IMR-90 (cell line): ENCODE data around the gene STX11. TPM values are rescaled to one million over a fixed set of nuclear protein-coding genes. Genes with fewer than 3 reads are reported as not detected.

Experiments
- ATAC-seq: fragments of 200-7000 bp; cut with Tn5 transposase; 2 replicates; pipeline ENCODE4 v1.9.1; 2020; ENCODE audit warnings: low read depth, mild to moderate bottlenecking, moderate library complexity
- BruUV-seq: library from RNA; stranded (reverse); fragments of 400-500 nt; replicated peaks from 2 replicates; lab custom pipeline; 2021; lab: Mats Ljungman, UMichigan
- CTCF ChIA-PET: fragments of 300-600 bp; formaldehyde crosslinking; extraction: SDS; loops from one replicate; lab custom pipeline; 2021; ENCODE audit warnings: antibody characterized with exemption; lab: Yijun Ruan, JAX
- POLR2A ChIA-PET: fragments of 300-600 bp; sonication (Branson Sonifier 250); formaldehyde crosslinking; loops from one replicate; lab custom pipeline; 2022; ENCODE audit warnings: antibody characterized with exemption; ENCODE audit not compliant: unreplicated experiment; lab: Charles Lee
- DNase-seq: peaks from one replicate; pipeline ENCODE4 v3.0.0; 2013
- H2AFZ ChIP-seq: replicated peaks from 2 replicates; pipeline ENCODE3; 2013; ENCODE audit warnings: low read length, mild to moderate bottlenecking; ENCODE audit not compliant: poor library complexity
- H2AK5ac ChIP-seq: 2 replicates; pipeline ENCODE4 v1.6.1; 2013; ENCODE audit warnings: low read depth, low read length, inconsistent platforms
- H2AK9ac ChIP-seq: replicated peaks from 2 replicates; pipeline ENCODE3; 2013; ENCODE audit warnings: mild to moderate bottlenecking, low read depth, low read length, moderate library complexity; ENCODE audit not compliant: poor library complexity
- H2BK120ac ChIP-seq: 2 replicates; pipeline ENCODE4 v1.6.1; 2013; ENCODE audit warnings: low read depth, low read length, inconsistent platforms
- H2BK15ac ChIP-seq: 3 replicates; pipeline ENCODE4 v1.6.1; 2013; ENCODE audit warnings: low read depth, low read length, inconsistent platforms
- H2BK20ac ChIP-seq: 2 replicates; pipeline ENCODE4 v1.6.1; 2013; ENCODE audit warnings: low read depth, mild to moderate bottlenecking, inconsistent platforms, low read length, moderate library complexity
- H2BK5ac ChIP-seq: 2 replicates; pipeline ENCODE4 v1.6.1; 2013; ENCODE audit warnings: mild to moderate bottlenecking, low read depth, low read length, inconsistent platforms; ENCODE audit not compliant: poor library complexity, severe bottlenecking
- H3K14ac ChIP-seq: replicated peaks from 2 replicates; pipeline ENCODE4 v1.6.1; 2013; ENCODE audit warnings: low read depth, low read length, inconsistent platforms
- H3K18ac ChIP-seq: 2 replicates; pipeline ENCODE4 v1.6.1; 2013; ENCODE audit warnings: low read depth, low read length, control low read depth
- H3K23ac ChIP-seq: 2 replicates; pipeline ENCODE4 v1.6.1; 2013; ENCODE audit warnings: low read depth, low read length, inconsistent platforms
- H3K27ac ChIP-seq: 2 replicates; pipeline ENCODE4 v1.5.1; 2013; ENCODE audit warnings: mild to moderate bottlenecking, control low read depth, low read length; ENCODE audit not compliant: insufficient read depth
- H3K27me3 ChIP-seq: 2 replicates; pipeline ENCODE4 v1.6.1; 2013; ENCODE audit warnings: low read length; ENCODE audit not compliant: control insufficient read depth, insufficient read depth
- H3K36me3 ChIP-seq: 2 replicates; pipeline ENCODE4 v1.6.1; 2013; ENCODE audit warnings: low read length, mixed read lengths; ENCODE audit not compliant: control insufficient read depth, insufficient read depth
- H3K4ac ChIP-seq: 2 replicates; pipeline ENCODE4 v1.6.1; 2013; ENCODE audit warnings: low read depth, low read length, inconsistent platforms
- H3K4me1 ChIP-seq: 2 replicates; pipeline ENCODE4 v1.6.1; 2013; ENCODE audit warnings: low read length, mixed read lengths; ENCODE audit not compliant: control insufficient read depth, insufficient read depth
- H3K4me2 ChIP-seq: 2 replicates; pipeline ENCODE4 v1.6.1; 2013; ENCODE audit warnings: low read depth, mild to moderate bottlenecking, control low read depth, low read length, moderate library complexity
- H3K4me3 ChIP-seq: 2 replicates; pipeline ENCODE4 v1.5.1; 2013; ENCODE audit warnings: low read depth, mild to moderate bottlenecking, control low read depth, low read length, moderate library complexity; ENCODE audit not compliant: insufficient read depth
- H3K56ac ChIP-seq: 2 replicates; pipeline ENCODE4 v1.6.1; 2013; ENCODE audit warnings: low read length, inconsistent platforms; ENCODE audit not compliant: insufficient read depth; ENCODE audit errors: extremely low read depth
- H3K79me1 ChIP-seq, 2 experiments: 2 replicates each; pipeline ENCODE4 v1.6.1; 2013; ENCODE audit warnings: low read length in 2 of 2, inconsistent platforms in 1 of 2, low read depth in 1 of 2
- H3K9ac ChIP-seq: 2 replicates; pipeline ENCODE4 v1.6.1; 2013; ENCODE audit warnings: low read depth, low read length, control low read depth
- H3K9me1 ChIP-seq: 2 replicates; pipeline ENCODE4 v1.6.1; 2013; ENCODE audit warnings: low read length, inconsistent platforms; ENCODE audit not compliant: insufficient read depth
- H3K9me3 ChIP-seq: 2 replicates; pipeline ENCODE4 v1.6.1; 2013; ENCODE audit warnings: low read length; ENCODE audit not compliant: control insufficient read depth, insufficient read depth
- H4K20me1 ChIP-seq: 2 replicates; pipeline ENCODE4 v1.6.1; 2013; ENCODE audit warnings: low read length, inconsistent platforms; ENCODE audit not compliant: insufficient read depth
- H4K5ac ChIP-seq: 2 replicates; pipeline ENCODE4 v1.6.1; 2013; ENCODE audit warnings: mild to moderate bottlenecking, low read depth, low read length, control low read depth
- H4K8ac ChIP-seq, 2 experiments: 2 replicates each; pipeline ENCODE4 v1.6.1; 2013; ENCODE audit warnings: low read depth in 2 of 2, low read length in 2 of 2, control low read depth in 1 of 2, inconsistent platforms in 1 of 2
- H4K91ac ChIP-seq: 2 replicates; pipeline ENCODE4 v1.6.1; 2013; ENCODE audit warnings: low read depth, low read length, inconsistent platforms; ENCODE audit not compliant: insufficient read depth
- BHLHE40 ChIP-seq: fragments of 150-350 bp; IDR thresholded peaks from 2 replicates; pipeline ENCODE4 v1.6.1; 2016; ENCODE audit warnings: mild to moderate bottlenecking, low read depth, low read length
- CEBPB ChIP-seq: IDR thresholded peaks from 2 replicates; pipeline ENCODE4 v1.6.1; 2012; ENCODE audit warnings: low read depth, low read length, improper control_type of control experiment
- CHD1 ChIP-seq: IDR thresholded peaks from 2 replicates; pipeline ENCODE4 v1.6.1; 2012; ENCODE audit warnings: low read depth, low read length, improper control_type of control experiment
- CTCF ChIP-seq: conservative IDR thresholded peaks from 2 replicates; pipeline ENCODE4 v1.5.1; 2012; ENCODE audit warnings: mild to moderate bottlenecking, low read depth, low read length, improper control_type of control experiment
- FOS ChIP-seq: fragments of 150-350 bp; IDR thresholded peaks from 2 replicates; pipeline ENCODE4 v1.6.1; 2016; ENCODE audit warnings: low read depth, low read length
- MAFK ChIP-seq: IDR thresholded peaks from 2 replicates; pipeline ENCODE4 v1.6.1; 2012; ENCODE audit warnings: low read depth, low read length, improper control_type of control experiment
- MAZ ChIP-seq: IDR thresholded peaks from 2 replicates; pipeline ENCODE4 v1.6.1; 2012; ENCODE audit warnings: low read depth, mild to moderate bottlenecking, low read length, improper control_type of control experiment, moderate library complexity, borderline replicate concordance
- MXI1 ChIP-seq: IDR thresholded peaks from 2 replicates; pipeline ENCODE4 v1.6.1; 2012; ENCODE audit warnings: low read depth, mild to moderate bottlenecking, low read length, moderate library complexity, borderline replicate concordance
- NFE2L2 ChIP-seq: fragments of 150-350 bp; IDR thresholded peaks from 2 replicates; pipeline ENCODE4 v1.6.1; 2016; ENCODE audit warnings: low read depth, mild to moderate bottlenecking, low read length
- RCOR1 ChIP-seq: IDR thresholded peaks from 2 replicates; pipeline ENCODE4 v1.6.1; 2012; ENCODE audit warnings: mild to moderate bottlenecking, low read length, improper control_type of control experiment; ENCODE audit not compliant: insufficient replicate concordance
- RFX5 ChIP-seq: IDR thresholded peaks from 2 replicates; pipeline ENCODE4 v1.8.0; 2012; ENCODE audit warnings: low read depth, mild to moderate bottlenecking, low read length, moderate library complexity
- SMC3 ChIP-seq: fragments of 150-350 bp; IDR thresholded peaks from 2 replicates; pipeline ENCODE4 v1.6.1; 2016; ENCODE audit warnings: low read depth, mild to moderate bottlenecking, antibody characterized with exemption, low read length, moderate library complexity
- WGBS, 2 experiments: methylation state at CpG; one replicate each; pipeline versions ENCODE4 v1.1.5 to v1.1.7; 2013; ENCODE audit warnings: missing lambda C conversion rate in 2 of 2; ENCODE audit not compliant: insufficient read length in 1 of 2; ENCODE audit errors: extremely low coverage in 2 of 2; 5-methylcytosine and 5-hydroxymethylcytosine counted together
- dilution Hi-C: fragments of 300-500 bp; cut with HindIII; formaldehyde crosslinking; loops from one replicate; pipeline ENCODE4 v1.14.3; 2018; ENCODE audit warnings: low sequenced_read_pairs; ENCODE audit not compliant: unreplicated experiment
- in situ Hi-C: fragments of 300-500 bp; cut with MboI; formaldehyde crosslinking; loops from 3 replicates; pipeline ENCODE4 v1.14.3; 2019; ENCODE audit warnings: low sequenced_read_pairs, inconsistent platforms, mixed read lengths
- intact Hi-C: fragments of 100-400 bp; cut with micrococcal nuclease; formaldehyde crosslinking; loops from 2 replicates; pipeline ENCODE4 v1.10.0; 2022
- polyA plus RNA-seq, 3 experiments: library from polyadenylated mRNA; depleted of rRNA; stranded (reverse); fragments of >200 nt; gene quantifications; 2 replicates each; pipeline ENCODE4 v1.2.3, GENCODE V29; 2012; ENCODE audit warnings: low replicate concordance in 1 of 3
- total RNA-seq: library from RNA; depleted of rRNA; stranded (reverse); fragments of >200 nt; gene quantifications from 2 replicates; pipeline ENCODE4 v1.2.3, GENCODE V29; 2012
- TF ChIP-seq, protein P1 (sequence below): fragments of 150-350 bp; IDR thresholded peaks from 2 replicates; pipeline ENCODE4 v1.6.1; 2016; ENCODE audit warnings: low read depth, mild to moderate bottlenecking, low read length, moderate library complexity, borderline replicate concordance

STX11 gene
- total and polyA plus RNA-seq, 2 of the 4 experiments (the other 2 are of a cell fraction), result 0.54 to 0.68 TPM

- ChIA-PET CTCF (no interaction called here), POLR2A (no interaction called here)
- WGBS, 2 experiments, result no CpG with 5 or more reads among the region's 2 CpGs
- Histone ChIP-seq H4K91ac (no peak overlapping the region), H3K36me3 (no peaks in the 10 kb centered on the region), H3K4me1 (0 out of 2 replicates have a peak, but pooled peaks cover 2% of the 10 kb centered on the region), H3K4ac (no peak overlapping the region), H3K9me1 (peaks cover 5% of the 10 kb centered on the region; the same call in 1 of the 2 replicates), H2BK5ac (no peak overlapping the region), H2AFZ (no peak overlapping the region), H2BK15ac (no peak overlapping the region), H3K56ac (no peak overlapping the region), H3K23ac (no peak overlapping the region), H3K27me3 (no peaks in the 10 kb centered on the region), H3K9ac (no peak overlapping the region), H2BK120ac (no peak overlapping the region), H2AK5ac (no peak overlapping the region), H3K4me3 (no peak overlapping the region), H3K18ac (no peak overlapping the region), H3K4me2 (no peak overlapping the region), H3K14ac (no peak overlapping the region), H4K20me1 (no peaks in the 10 kb centered on the region), H2BK20ac (no peak overlapping the region), H3K27ac (no peak overlapping the region), H3K79me1 (no peaks in the 10 kb centered on the region), H4K8ac (no peak overlapping the region), H2AK9ac (no peak overlapping the region), H4K5ac (no peak overlapping the region), H3K9me3 (no peaks in the 10 kb centered on the region)
- DNase-seq (no peak), ATAC-seq (no peak)
- in situ Hi-C loops (no loop called here), dilution Hi-C loops (no loop called here), intact Hi-C loops (no loop called here)
- no peak for TF ChIP-seq MAZ
- TF ChIP-seq FOS, result no peak
- TF ChIP-seq CHD1, result no peak
- no peak for TF ChIP-seq SMC3
- no peak for TF ChIP-seq MXI1
- no peak for TF ChIP-seq NFE2L2
- no peak for TF ChIP-seq CEBPB
- TF ChIP-seq BHLHE40, result no peak
- no peak for TF ChIP-seq CTCF
- no peak for TF ChIP-seq MAFK
- TF ChIP-seq, protein P1, sequence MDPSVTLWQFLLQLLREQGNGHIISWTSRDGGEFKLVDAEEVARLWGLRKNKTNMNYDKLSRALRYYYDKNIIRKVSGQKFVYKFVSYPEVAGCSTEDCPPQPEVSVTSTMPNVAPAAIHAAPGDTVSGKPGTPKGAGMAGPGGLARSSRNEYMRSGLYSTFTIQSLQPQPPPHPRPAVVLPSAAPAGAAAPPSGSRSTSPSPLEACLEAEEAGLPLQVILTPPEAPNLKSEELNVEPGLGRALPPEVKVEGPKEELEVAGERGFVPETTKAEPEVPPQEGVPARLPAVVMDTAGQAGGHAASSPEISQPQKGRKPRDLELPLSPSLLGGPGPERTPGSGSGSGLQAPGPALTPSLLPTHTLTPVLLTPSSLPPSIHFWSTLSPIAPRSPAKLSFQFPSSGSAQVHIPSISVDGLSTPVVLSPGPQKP, result no peak
- TF ChIP-seq RFX5, result no peak
- TF ChIP-seq RCOR1, result no peak
- BruUV-seq, result no TSS peak
Measured at GRCh38 chr6:144160431-144161005, 10.2 kb downstream of the STX11 start.
